Measurements from ENCODE around the gene NEDD4L.
"Not testable (repeated sequence)": the region's sequence is repeated elsewhere in the genome, so short reads cannot be mapped to it uniquely, and the experiment has no call there.

Gene NEDD4L

DNA sequence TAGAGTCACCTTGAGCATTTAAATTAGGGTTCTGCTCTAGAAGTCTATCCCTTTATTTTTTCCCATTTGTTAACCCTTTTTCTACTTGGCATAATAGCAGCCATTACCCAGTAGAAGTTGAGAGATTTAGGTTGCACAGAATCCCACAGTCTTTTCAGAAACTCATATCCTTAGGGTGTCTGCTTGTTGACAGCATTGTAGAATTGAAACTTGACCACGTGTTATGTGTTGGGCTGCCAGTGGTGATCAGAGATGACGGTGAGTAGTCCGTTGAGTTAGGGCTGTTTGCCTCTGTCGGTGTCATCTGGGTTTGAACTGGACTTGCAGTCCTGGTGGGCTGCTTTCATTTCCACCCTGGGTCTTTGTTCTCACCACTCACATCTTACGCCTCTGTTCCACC is 114.4 kb downstream of the NEDD4L start:
- DNase-seq, result no peak

DNA sequence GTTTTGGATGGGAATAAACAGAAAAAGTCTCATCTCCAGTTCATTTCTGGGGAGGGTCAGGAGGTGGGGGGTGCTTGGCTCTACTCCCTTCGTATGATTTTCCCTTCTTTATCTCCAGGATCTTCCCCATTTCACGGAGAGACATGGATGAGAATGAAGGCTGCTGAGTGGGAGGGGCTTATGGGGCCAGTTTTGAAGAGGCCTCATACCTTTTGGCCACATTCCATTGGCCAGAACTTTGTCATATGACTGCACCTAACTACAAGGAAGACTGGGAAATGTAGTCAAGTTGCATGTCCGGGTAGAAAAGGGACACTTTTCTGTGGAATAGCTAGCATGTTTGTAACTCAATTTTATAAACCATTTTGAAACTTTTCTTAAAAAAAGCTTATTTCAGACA is 117.6 kb downstream of the NEDD4L start:
- no peak for DNase-seq

DNA sequence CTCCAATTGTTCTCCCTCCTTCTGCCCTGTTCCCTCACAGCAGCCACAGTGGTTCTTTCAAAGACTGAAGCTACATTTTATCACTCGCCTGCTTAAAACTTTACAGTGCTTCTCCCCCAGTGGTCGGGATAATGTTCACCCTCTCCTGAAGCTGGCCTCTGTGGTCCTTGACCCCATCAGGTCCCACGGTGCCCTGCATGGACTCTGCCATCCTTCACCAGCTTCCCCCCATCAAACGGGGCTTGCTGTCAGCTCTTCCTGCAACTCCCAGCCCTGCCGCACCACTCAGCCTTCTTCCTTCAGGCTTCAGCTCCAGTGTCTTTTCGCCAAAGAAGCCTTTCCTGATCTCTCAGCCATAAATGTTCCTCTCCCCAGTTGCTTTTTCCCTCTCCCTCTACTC is 118.1 kb downstream of the NEDD4L start:
- DNase-seq, result no peak

DNA sequence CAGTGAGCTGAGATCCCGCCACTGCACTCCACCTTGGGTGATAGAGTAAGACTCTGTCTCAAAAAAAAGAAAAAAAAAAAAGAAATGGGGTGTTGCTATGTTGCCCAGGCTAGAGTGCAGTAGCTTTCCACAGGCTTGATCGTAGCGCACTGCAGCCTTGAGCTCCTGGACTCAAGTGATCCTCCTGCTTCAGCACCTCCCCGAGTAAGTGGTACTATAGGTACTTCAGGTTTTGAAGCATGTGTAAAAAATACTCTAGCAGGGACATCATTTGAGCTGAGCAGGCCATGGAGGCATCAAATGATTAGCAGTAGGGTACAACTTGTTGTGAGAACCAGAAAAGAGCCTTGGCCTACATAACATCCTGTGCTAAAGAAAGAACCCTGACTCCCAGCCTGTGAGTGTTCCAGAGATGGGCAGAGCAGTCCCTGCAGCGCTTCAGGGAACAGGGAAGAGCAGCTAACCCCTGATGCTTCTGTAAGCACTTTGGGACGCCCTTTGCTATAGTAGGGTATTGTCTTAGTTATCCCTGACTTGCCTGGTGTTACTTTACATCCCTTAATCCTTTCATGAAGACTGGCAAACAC is 119.1 kb downstream of the NEDD4L start:
- no peak for DNase-seq

DNA sequence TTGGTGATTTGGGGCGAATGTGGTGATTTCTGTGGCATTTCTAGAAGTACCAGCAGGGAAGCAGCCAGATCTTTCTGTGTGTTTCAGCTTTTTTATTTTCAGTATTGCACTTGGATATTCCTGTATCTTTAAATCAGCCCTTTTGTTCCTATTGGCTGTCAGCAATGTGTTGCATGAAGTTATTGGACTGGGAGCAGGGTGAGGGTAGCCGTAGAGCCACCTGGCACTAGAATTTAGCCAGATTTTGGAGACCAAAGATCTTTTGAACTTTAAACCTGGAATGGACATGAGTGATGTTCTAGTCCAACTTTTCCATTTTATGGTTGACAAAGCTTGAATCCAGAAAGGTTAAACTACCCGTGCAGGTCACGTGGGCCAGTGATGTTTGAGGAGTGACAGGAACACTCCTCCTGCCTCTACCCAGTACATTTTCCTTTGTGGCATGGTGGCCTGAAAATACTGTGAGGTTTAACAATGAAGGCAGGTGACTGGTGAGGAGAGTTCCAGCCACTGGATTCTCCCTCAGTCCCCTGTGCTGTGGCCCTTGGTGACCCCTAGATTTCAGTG is 122.3 kb downstream of the NEDD4L start:
- no peak for DNase-seq

DNA sequence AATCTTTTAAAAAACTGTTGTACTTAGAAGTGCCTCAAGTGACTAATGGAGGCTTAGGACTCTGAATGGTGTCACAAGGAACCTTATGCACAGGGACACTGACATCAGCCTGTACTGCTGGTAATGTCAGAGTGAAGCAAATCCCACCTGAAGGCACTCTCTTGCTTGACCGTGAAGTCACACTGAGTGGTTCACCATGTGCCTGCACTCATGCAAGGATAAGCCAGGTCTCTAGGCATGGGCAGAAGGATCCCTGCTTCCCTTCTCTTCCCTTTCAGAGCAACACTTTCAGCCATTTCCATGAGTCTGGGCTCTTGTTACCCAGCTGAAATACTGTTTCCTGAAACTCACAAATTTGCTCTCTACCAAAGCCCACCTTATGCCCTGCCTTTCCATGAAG is 123.0 kb downstream of the NEDD4L start:
- no peak for DNase-seq

DNA sequence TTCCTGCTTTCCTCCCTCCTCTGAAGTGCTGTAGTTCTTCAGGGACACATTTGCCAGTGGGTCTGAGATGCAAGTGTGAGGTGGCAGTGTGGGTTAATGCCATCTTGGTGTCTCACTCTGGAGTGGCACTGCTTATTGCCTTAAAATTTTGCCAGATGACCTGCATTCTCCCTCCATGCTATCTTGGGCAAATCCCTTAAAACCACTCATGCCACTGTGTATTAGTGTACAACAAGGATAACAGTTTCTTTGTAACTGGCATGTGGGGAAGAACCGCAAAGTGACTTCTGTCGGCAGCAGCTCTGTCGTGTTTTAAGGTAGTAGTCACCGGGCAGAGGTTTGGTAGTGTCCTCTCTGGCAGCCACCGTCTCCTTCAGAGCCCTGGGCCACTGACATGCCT is 124.2 kb downstream of the NEDD4L start:
- no peak for DNase-seq

DNA sequence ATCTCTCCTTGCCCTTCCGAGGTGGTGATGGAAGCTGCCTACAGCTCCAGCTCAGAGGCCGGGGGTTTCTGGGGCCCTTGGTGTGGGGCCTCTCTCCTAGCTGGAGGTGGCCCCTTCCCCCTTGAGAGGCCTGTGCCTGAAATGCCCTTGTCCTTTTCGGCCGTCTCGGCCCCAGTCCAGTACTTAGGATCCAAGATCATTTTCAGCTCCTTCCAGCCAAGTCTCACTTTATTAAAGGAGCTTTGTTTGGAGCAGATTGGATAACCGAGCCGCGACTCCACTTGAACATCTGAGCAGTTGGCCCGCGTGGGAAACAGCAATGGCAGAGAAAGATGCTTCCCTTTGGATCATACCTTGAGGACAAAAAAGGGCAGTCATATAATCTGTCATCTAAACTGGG is 125.0 kb downstream of the NEDD4L start:
- DNase-seq, result no peak

DNA sequence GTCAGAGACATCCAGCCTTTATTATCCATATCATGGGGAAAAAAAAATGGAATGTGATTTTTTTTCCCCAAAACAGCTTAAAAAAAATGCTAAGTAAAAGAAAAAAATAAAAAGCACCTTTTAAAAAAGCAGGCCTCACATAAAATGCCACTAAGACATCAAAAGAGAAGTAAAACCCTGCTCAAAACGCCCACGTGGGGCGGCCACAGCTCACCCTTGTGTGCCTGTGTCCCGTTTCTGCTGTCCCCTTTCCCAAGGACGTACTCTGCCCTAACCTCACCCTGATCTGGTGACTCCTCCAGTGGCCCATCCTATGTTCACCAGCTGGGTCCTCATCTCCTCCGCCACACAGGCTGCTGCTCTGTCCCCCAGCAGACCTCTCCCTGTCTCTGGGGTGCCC is 125.4 kb downstream of the NEDD4L start:
- no peak for DNase-seq

DNA sequence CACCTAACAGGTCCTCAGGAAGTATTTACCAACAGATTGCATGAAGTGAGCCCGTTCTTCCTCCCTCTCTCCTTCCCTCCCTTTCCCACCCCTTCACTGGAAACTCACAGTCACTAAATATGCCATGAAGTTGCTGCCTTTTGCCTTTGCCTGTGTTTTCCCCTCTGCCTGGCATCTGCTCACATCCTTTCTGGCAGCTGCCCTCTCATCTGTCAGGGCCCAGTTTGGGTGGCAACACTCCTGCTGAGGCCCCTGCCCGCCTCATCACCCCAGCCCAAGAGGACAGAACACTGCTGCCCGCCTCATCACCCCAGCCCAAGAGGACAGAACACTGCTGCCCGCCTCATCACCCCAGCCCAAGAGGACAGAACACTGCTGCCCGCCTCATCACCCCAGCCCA is 126.0 kb downstream of the NEDD4L start:
- not testable (repeated sequence) for DNase-seq

DNA sequence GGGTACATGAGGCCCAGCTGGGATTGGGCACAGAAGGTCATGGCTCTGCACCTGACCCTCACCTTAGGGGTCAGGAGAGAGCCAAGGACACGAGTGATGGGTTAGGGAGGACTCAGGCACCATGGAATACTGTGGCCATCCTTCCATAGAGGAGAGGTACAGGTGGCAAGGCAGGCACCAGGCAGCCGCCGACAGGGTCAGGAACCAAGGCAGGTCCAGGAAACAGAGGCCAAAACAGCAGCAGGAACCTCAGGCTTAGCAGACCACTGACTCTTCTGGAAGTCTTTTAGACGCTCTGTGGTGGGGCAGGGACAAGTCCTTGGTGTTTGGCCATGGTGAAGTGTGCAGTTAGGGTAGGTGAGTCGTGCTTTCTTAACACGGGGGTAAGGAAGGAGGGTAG is 128.0 kb downstream of the NEDD4L start:
- no peak for DNase-seq

DNA sequence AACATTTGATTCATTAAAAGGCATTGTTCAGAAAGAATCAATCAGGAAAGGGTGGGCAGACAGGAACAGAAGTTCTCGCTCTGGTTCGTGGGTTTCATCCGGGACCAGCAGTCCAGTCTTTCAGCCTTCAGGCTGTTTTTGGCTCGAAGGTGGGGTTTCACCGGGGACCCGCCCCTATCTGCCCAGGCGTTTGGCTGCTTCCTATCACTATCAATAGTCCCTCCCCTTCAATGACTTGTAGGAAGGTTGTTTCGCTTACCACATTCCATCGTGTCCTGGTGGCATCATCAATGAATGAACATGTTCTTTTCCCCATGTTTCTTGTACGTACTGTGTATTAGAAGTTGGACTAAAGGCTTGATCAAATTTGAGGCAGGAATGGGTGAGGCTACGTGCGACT is 130.3 kb downstream of the NEDD4L start:
- DNase-seq, result no peak

DNA sequence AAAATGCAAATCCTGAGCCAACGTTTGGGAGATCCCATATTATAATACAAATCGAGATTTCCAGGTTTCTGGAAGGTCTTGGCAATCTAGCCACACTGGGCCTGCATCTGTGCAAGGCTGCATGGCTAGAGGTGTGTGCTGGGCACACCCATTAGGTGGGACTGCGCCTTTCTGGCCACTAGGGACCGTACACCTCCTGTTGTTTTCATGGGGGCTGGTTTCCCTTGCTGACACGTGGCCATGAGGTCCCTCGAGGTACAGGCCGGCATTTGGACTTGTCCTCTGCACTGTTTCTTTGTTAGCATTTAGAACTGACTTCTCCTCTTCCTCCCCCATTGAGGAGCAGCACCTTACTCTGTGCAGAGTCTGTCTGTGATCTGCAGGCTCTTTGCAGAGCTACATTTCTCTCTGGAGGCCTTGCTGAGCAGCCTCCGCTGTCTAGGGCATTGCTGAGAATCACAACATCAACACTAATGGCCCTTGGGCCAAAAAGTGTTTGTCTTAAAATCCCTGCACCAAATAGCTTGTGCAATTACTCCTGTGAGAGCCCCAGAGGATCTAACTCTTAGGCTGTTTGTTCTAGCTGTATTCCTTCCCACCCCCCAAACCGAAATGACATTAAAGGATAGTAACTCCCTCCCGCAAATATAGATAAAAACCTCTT is 131.2 kb downstream of the NEDD4L start:
- no peak for DNase-seq

DNA sequence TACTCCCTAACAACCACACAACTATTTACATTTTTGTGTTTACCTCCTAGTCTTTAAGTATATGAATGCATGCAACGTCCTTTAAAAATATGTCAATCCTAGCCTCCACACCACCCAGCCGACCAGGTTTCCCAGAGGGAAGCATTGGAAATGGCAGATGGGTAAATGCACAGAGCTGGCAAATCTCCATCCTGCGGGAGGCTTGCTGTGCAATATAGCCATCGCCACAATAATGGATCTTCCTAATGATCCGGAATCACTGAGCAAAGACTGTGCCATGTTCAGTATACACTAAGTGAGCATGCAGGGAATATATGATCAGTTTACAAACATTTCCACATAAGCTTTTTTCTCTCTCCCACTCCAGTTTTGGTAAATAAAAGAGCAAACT is 131.8 kb downstream of the NEDD4L start:
- no peak for DNase-seq

DNA sequence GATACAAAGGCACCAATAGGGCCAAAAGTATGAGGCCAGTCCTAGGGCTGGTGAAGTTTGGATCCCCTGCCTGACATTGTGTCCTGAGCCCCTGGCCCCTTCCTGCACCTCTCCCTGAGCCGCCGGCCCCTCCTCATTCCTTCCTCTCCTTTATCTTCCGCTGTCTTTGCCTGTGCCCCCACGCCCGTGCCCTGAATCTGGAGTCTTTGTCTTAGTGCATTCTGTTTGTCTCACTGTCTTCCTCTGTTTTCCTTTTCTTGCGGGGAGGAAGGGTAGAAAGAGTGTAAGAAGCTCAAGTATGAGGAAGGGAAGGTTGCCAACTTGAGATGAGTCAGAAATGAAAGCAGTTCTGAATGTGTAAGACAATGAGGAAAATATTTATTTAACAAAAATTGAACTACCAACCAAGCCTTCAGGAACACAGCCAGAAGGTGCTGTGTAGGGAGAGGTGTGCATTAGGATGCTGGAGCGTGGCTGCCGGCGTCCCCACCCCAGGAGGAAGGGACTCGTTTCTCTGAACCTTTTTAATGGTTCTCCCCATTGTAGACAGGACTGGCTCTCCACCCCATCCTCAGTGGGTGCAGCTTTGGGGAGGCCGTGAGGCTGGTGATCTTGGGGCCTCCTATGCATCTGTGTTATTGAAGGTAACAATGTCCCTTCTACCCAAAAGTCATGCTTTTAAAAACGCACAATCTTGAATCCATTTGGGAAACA is 133.1 kb downstream of the NEDD4L start:
- DNase-seq, result no peak

DNA sequence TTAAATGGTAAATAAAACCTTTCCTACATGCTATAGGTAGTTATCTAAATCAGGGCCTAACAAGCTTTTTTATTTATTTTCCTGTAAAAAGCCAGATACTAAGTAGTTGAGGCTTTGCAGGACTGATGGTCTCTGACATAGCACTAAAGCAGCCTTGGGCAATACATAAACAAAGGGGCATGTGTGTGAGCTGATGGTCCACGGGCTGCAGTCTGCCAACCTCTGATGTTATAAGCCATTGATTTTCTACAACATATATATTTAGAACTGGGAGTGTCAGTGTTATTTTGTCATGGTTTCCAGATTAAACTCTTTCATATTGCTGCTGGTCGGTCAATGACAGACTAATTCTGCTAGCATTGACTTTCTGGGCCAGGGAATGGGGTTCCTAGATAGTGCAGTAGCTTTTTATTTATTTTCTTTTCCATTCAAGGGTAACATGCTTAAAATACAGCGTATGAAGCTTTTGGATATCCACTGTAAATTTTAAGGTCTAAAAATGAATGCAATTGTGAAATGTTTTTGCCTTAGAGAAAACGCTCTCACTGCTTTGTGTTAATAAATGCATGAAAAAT is 134.0 kb downstream of the NEDD4L start:
- no peak for DNase-seq

DNA sequence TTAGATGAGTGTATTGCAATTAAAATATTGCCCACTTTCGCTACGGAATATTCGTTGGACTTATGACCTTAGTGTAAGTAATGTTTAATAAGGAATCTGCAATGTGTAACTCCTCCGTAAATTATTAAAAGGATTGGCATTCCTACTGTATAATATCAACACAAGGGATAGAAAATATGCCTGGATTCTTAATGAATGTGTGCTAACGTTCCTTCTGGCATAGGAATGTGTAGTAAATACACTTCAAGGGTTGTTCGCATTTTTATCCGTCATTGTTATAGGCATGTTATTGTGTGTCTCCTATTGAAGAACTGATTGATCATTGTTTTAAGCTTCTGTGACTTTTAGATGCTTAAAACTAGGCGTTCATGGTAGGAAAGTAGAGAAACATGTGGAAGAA is 134.5 kb downstream of the NEDD4L start:
- no peak for DNase-seq

DNA sequence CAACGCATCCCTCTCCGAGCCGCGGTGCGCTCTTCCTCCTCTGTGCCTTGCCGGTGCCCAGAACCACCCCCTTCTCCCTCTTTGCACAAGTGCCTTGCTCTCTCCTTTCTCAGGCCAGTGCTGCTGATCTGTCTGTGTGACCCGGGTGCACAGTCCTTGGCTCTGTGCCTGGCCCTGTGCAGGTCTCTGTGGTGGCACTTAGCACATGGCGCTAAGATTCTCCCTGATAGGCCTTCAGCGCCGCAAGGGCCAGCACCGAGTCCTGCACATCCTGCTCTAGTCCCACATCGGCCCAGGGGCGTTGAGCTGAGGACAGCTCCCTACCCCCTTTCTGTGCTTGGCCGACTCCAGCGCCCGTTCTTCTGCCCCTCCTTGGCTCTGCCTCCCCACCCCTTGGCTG is 136.1 kb downstream of the NEDD4L start:
- DNase-seq, result no peak

DNA sequence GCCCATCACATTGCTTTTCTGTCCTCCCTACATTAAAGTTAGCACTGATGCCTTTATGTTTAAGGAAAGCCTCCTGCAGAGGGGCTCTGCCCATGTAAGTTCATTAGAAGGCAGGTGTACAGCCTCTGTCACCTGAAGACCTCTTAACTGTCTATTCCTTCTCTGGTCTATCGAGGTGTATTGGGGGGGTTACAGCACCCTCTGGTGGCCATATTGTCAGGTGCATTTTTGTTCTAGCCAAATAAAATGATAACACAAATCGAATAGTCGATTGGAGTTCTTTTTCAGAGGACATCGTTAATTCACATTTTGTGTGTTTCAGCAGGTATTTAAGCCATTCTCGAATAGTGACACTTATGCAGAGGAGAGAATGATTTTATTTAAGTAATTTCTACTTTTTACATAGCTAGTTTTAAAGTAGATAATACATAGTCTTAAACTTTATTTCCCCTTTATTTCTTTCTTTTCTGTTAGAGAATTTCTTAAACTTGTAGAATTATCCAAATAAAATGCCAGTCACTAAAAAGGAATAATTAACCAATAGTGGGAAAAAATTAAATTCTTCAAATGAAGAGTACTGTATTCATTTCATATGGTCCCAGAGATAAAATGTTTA is 136.8 kb downstream of the NEDD4L start:
- DNase-seq, result peak; percentile 45

DNA sequence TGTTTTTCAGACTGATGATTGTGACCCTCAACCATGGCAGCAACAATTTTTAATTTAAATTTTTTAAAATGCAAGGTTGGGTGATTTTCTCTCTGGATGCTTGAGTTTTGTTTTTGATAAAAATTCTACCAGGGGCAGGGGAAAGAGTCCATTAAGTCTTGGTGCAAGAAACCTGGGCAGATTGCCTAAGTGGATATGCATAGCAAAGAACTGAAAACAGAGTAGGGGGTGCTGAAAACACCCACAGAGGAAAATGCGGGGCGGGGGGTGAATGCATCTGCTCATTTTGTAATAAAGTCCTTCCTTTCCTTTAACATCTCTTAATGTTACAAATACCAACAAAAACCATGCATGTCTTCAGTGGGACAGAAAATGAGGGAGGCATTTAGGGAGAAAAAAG is 138.0 kb downstream of the NEDD4L start:
- DNase-seq, result no peak

DNA sequence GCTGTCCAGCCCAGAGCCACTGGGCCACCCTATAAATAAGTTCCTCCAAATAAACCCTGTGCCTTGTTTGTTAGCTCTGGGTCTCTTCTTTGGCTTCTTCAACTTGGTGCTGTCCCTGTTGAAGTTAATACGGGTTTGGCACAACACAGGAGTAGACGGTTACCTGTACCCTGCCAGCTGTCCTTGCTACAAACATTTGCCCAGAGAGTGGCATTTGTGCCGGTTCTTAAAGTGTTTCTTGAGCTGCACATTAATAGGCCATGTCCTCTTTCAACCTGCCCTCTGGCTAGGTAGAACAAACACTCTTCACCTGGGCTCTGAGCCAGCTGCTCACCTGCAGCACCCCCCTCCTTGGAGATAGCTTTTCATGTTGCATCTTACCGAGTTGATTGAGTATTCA is 139.2 kb downstream of the NEDD4L start:
- DNase-seq, result no peak

DNA sequence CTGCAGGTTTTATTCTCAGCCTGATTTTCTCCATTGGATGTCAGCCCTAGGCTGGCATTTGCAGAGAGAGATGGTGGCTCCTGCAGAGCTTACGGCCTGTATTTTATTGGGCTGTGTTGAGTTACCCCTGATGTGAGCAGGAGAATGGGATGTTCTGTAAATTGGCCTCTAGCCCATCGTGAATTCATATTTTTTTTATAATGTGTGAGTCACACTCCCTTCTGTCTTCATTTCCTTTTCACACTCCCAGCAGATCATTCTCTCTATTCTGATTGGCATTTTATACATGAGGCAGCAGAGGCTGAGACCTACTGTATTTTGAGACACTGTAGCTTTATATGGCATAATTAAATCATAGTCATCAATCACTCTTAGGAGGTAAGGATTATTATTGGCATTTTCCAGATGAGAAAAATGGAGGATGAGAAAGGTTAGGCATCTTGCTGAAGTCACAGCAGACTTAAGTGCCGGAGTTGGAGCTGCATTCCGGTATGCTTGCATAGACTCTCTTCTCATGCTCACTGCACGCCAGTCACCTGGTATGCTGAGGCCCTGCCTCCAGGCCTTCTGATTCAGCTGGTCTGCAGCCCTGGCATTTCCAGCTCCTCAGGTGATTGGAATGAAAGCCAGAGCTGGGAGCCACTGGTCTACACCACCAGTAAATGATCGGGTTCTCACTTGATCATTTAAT is 142.4 kb downstream of the NEDD4L start:
- DNase-seq, result no peak

DNA sequence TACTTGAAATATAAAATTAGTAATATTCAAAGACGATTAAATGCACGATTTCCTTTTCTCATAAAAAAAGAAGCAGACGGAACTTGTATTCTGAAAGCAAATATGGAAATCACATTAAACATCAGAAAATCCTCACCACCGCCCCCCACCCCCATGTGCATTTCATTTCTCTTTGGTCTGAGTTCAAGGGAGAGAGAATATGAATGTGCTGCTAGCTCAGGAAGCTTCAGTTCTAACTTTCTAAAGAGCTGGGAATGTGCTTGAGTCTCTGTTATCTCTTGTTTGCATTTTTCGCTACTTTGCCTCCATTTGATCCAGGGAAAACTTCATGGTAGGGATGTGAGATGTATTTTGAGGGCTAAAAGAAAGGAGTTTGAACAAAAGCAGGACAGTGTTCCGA is 143.6 kb downstream of the NEDD4L start:
- DNase-seq, result no peak

All from effector CD4-positive, alpha-beta T cell (primary cell).